HCT116 (cell line): Measurements from ENCODE around the gene IGSF3. TPM values are rescaled to one million over a fixed set of nuclear protein-coding genes. Genes with fewer than 3 reads are reported as not detected.

Experiments used
- ATAC-seq: fragments of 200-7000 bp; cut with Tn5 transposase; 2 replicates; pipeline ENCODE4 v1.9.1; 2020; ENCODE audit warnings: mild to moderate bottlenecking, moderate library complexity
- BruUV-seq: library from RNA; stranded (reverse); fragments of 400-500 nt; replicated peaks from 2 replicates; lab custom pipeline; 2021; lab: Mats Ljungman, UMichigan
- CTCF ChIA-PET: fragments of 300-600 bp; sonication (Branson Sonifier 250); formaldehyde crosslinking; loops from one replicate; lab custom pipeline; 2021; ENCODE audit warnings: antibody characterized with exemption; lab: Charles Lee
- POLR2A ChIA-PET: fragments of 300-600, 350-600 bp; sonication (Branson Sonifier 250); formaldehyde crosslinking; loops from one replicate; lab custom pipeline; 2021; ENCODE audit warnings: antibody characterized with exemption; lab: Charles Lee
- RAD21 ChIA-PET, 2 experiments: fragments of 300-600 bp; sonication (Branson Sonifier 250); formaldehyde crosslinking; loops; one replicate each; lab custom pipeline; 2023; ENCODE audit warnings: low total read pairs in 2 of 2; ENCODE audit not compliant: uncharacterized antibody in 2 of 2, unreplicated experiment in 2 of 2, low non-redundant PET in 1 of 2; lab: Charles Lee
- DNase-seq: peaks from one replicate; pipeline ENCODE4 v3.0.0-alpha.2; 2010; ENCODE audit warnings: low read depth, low spot score
- H2AFZ ChIP-seq: fragments of 200-600 bp; shearing (Covaris generic), sonication (generic); 2 replicates; pipeline ENCODE4 v1.6.1; 2017; ENCODE audit warnings: low read depth, mixed run types, mixed read lengths, antibody characterized with exemption, low read length; ENCODE audit not compliant: poor library complexity, severe bottlenecking
- H3K27ac ChIP-seq: 2 replicates; pipeline ENCODE4 v1.5.1; 2012; ENCODE audit warnings: low read depth, low read length
- H3K27me3 ChIP-seq: fragments of 200-600 bp; sonication (generic); 2 replicates; pipeline ENCODE4 v1.6.1; 2016; ENCODE audit warnings: mixed run types, low read length, mixed read lengths; ENCODE audit not compliant: insufficient read depth
- H3K36me3 ChIP-seq, 2 experiments: fragments of 200-500 bp in 1 of 2; fragments of 200-600 bp in 1 of 2; sonication (Bioruptor generic) in 1 of 2; sonication (generic) in 1 of 2; 2 replicates each; pipeline versions ENCODE4 v1.5.1 to v1.6.1; 2014 to 2016; ENCODE audit warnings: low read length in 2 of 2, inconsistent platforms in 1 of 2, mixed read lengths in 1 of 2, mixed run types in 1 of 2; ENCODE audit not compliant: insufficient read depth in 2 of 2, control insufficient read depth in 1 of 2
- H3K4me1 ChIP-seq, 2 experiments: fragments of 200-600 bp in 1 of 2; sonication (generic) in 1 of 2; 2 replicates each; pipeline versions ENCODE4 v1.5.1 to v1.6.1; 2012 to 2017; ENCODE audit warnings: low read length in 2 of 2, inconsistent platforms in 1 of 2, mild to moderate bottlenecking in 1 of 2, mixed read lengths in 1 of 2, mixed run types in 1 of 2, moderate library complexity in 1 of 2; ENCODE audit not compliant: insufficient read depth in 2 of 2, control insufficient read depth in 1 of 2
- H3K4me2 ChIP-seq: fragments of 200-600 bp; sonication (generic); 2 replicates; pipeline ENCODE4 v1.6.1; 2017; ENCODE audit warnings: mixed run types, low read length, mixed read lengths
- H3K4me3 ChIP-seq, 2 experiments: fragments of 200-600 bp in 1 of 2; sonication (generic) in 1 of 2; replicated peaks in 1 of 2; 2 replicates each; pipeline ENCODE4 v1.5.1; 2011 to 2016; ENCODE audit warnings: low read length in 2 of 2, control low read depth in 1 of 2, low read depth in 1 of 2, mild to moderate bottlenecking in 1 of 2, mixed read lengths in 1 of 2, mixed run types in 1 of 2
- H3K79me2 ChIP-seq: fragments of 200-600 bp; sonication (generic); 2 replicates; pipeline ENCODE4 v1.6.1; 2017; ENCODE audit warnings: mild to moderate bottlenecking, mixed run types, low read length, moderate library complexity, mixed read lengths; ENCODE audit not compliant: insufficient read depth
- H3K9ac ChIP-seq: fragments of 200-600 bp; sonication (generic); 2 replicates; pipeline ENCODE4 v1.6.1; 2016; ENCODE audit warnings: low read length, mixed read lengths
- H3K9me2 ChIP-seq: fragments of 200-600 bp; sonication (generic), shearing (Covaris generic); 2 replicates; pipeline ENCODE4 v1.6.1; 2017; ENCODE audit warnings: mixed run types, mild to moderate bottlenecking, moderate library complexity; ENCODE audit not compliant: insufficient read depth
- H3K9me3 ChIP-seq, 2 experiments: fragments of 200-500 bp in 1 of 2; fragments of 200-600 bp in 1 of 2; sonication (Bioruptor generic) in 1 of 2; sonication (generic) in 1 of 2; 2 replicates each; pipeline ENCODE4 v1.6.1; 2014 to 2017; ENCODE audit warnings: low read length in 2 of 2, mixed read lengths in 2 of 2, inconsistent platforms in 1 of 2, low read depth in 1 of 2, mild to moderate bottlenecking in 1 of 2, mixed run types in 1 of 2, moderate library complexity in 1 of 2; ENCODE audit not compliant: control insufficient read depth in 1 of 2, insufficient read depth in 1 of 2
- H4K20me1 ChIP-seq: fragments of 200-600 bp; sonication (generic), shearing (Covaris generic); 2 replicates; pipeline ENCODE4 v1.6.1; 2017; ENCODE audit warnings: mixed run types, mild to moderate bottlenecking, moderate library complexity; ENCODE audit not compliant: insufficient read depth
- CEBPB ChIP-seq: IDR thresholded peaks from 2 replicates; pipeline ENCODE4 v1.6.1; 2012; ENCODE audit warnings: low read depth
- CTCF ChIP-seq, 3 experiments: fragments of 200-600 bp in 1 of 3; sonication (generic) in 1 of 3; IDR thresholded peaks in 2 of 3; conservative IDR thresholded peaks in 1 of 3; 2 replicates each; pipeline ENCODE4 v1.5.1; 2012 to 2017; ENCODE audit warnings: low read depth in 2 of 3, low read length in 2 of 3, antibody characterized with exemption in 1 of 3, borderline replicate concordance in 1 of 3, control low read depth in 1 of 3, mild to moderate bottlenecking in 1 of 3, mixed read lengths in 1 of 3, mixed run types in 1 of 3, moderate library complexity in 1 of 3; ENCODE audit not compliant: insufficient read depth in 1 of 3
- ELF1 ChIP-seq: IDR thresholded peaks from 2 replicates; pipeline ENCODE4 v1.6.1; 2012; ENCODE audit warnings: low read depth, borderline replicate concordance
- EZH2phosphoT487 ChIP-seq: fragments of 200-600 bp; IDR thresholded peaks from 2 replicates; pipeline ENCODE4 v1.6.1; 2018; ENCODE audit warnings: antibody characterized with exemption, borderline replicate concordance
- FOSL1 ChIP-seq: IDR thresholded peaks from 2 replicates; pipeline ENCODE4 v1.6.1; 2012; ENCODE audit warnings: low read depth
- JUND ChIP-seq: IDR thresholded peaks from 2 replicates; pipeline ENCODE4 v1.6.1; 2012
- POLR2AphosphoS5 ChIP-seq: IDR thresholded peaks from 2 replicates; pipeline ENCODE4 v1.6.1; 2011; ENCODE audit warnings: mild to moderate bottlenecking, low read depth, low read length, moderate library complexity
- REST ChIP-seq: IDR thresholded peaks from 2 replicates; pipeline ENCODE4 v1.6.1; 2012; ENCODE audit warnings: low read depth
- SIN3A ChIP-seq: IDR thresholded peaks from 2 replicates; pipeline ENCODE4 v1.6.1; 2012; ENCODE audit warnings: low read depth
- SP1 ChIP-seq: IDR thresholded peaks from 2 replicates; pipeline ENCODE4 v1.6.1; 2012; ENCODE audit warnings: low read depth
- TCF7L2 ChIP-seq: IDR thresholded peaks from 2 replicates; pipeline ENCODE4 v1.7.0; 2011; ENCODE audit warnings: borderline replicate concordance, inconsistent platforms; ENCODE audit not compliant: insufficient read depth, insufficient read length; ENCODE audit errors: extremely low read depth
- intact Hi-C: fragments of 100-400 bp; cut with micrococcal nuclease; formaldehyde crosslinking; loops from 2 replicates; pipeline ENCODE4 v1.10.0; 2022
- total RNA-seq: library from RNA; stranded (reverse); gene quantifications from one replicate; pipeline ENCODE4 v1.2.1, GENCODE V29; 2021; ENCODE audit not compliant: unreplicated experiment

The IGSF3 gene
- total RNA-seq, 1 experiment from 2014 or later: 18.6 TPM

DNA sequence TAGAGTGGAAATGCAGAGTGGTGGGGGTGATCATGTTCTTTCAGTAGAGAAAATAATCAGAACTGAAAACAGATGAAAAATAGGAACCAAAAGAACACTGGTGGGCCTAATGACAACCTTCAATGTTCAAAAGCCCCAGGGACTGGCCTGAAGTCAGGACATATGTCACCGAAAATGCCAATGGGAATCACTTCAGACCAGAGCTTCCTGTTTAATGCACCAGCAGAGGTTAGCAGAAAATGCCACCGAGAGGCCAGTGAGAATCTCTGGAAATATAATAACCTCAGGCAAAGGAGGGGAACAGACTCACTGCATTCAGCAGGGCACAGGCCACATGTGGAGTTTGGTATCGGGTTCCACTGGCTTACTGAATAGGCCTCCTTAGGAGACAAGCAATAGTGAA is 80.8 kb downstream of the IGSF3 start:
- Histone ChIP-seq H3K36me3 (no peaks in the 10 kb centered on the region), H2AFZ (no peak overlapping the region), H3K79me2 (no peaks in the 10 kb centered on the region), H3K27ac (no peak overlapping the region), H3K4me1 (peaks cover 5 to 15% of the 10 kb centered on the region in 2 experiments; a peak in 3 of 4 replicates), H4K20me1 (no peaks in the 10 kb centered on the region), H3K9me3 (no peaks in the 10 kb centered on the region)
- DNase-seq: no peak
- ChIA-PET POLR2A (no interaction called here), RAD21 (no interaction called here), CTCF (no interaction called here)
- BruUV-seq: no TSS peak
- intact Hi-C loops: no loop called here
- ATAC-seq: no peak
- no peak for TF ChIP-seq POLR2AphosphoS5
- no peak for TF ChIP-seq EZH2phosphoT487
- no peak for TF ChIP-seq SP1
- TF ChIP-seq CTCF (IDR thresholded peaks at IDR 0.05 in 2 of 3, conservative IDR thresholded peaks at IDR 0.05 in 1 of 3; ENCODE audit: borderline replicate concordance in 1 of 3, insufficient read depth in 1 of 3, low read depth in 2 of 3, low read length in 2 of 3): no peak
- TF ChIP-seq REST: no peak
- TF ChIP-seq JUND: no peak
- no peak for TF ChIP-seq SIN3A
- no peak for TF ChIP-seq FOSL1
- TF ChIP-seq TCF7L2: no peak
- no peak for TF ChIP-seq ELF1
- TF ChIP-seq CEBPB: no peak
- TF ChIP-seq, all 23 proteins: peak for 0
- Histone ChIP-seq H3K9me2 (no peaks in the 10 kb centered on the region), H3K4me2 (no peak overlapping the region), H3K4me3 (no peak overlapping the region), H3K9ac (no peak overlapping the region), H3K27me3 (no peaks in the 10 kb centered on the region)
